Natural killer cell treated with Interleukin-12 subunit alpha and Interleukin-12 subunit beta and Interleukin-15 and Interleukin-18, amount 100 ng/mL, for 72 hours (primary cell): ENCODE measurements around the gene SMOC2. TPM values are rescaled to one million over a fixed set of nuclear protein-coding genes. Genes with fewer than 3 reads are reported as not detected.

ENCODE experiments used
- ATAC-seq, 2 donors: fragments of 150-1000 bp; cut with Tn5 transposase in 1 of 2; sonication (Bioruptor Pico), chemical (Tn5 transposase) in 1 of 2; 2 replicates each; pipeline ENCODE4 v1.10.0; 2021
- DNase-seq: peaks from one replicate; pipeline ENCODE4 v3.0.0; 2022; ENCODE audit warnings: low spot score
- H3K27ac Mint-ChIP-seq, 2 donors: 1 replicate in 1 of 2; 2 replicates in 1 of 2; pipeline ENCODE4 v1.8.0; 2022; ENCODE audit warnings: mixed read lengths in 2 of 2, mild to moderate bottlenecking in 1 of 2, moderate library complexity in 1 of 2
- H3K27me3 Mint-ChIP-seq, 2 donors: 1 replicate in 1 of 2; 2 replicates in 1 of 2; pipeline ENCODE4 v1.8.0; 2022; ENCODE audit warnings: mixed read lengths in 2 of 2
- H3K36me3 Mint-ChIP-seq: one replicate; pipeline ENCODE4 v1.8.0; 2022; ENCODE audit warnings: mixed read lengths
- H3K4me1 Mint-ChIP-seq, 2 donors: 1 replicate in 1 of 2; 2 replicates in 1 of 2; pipeline ENCODE4 v1.8.0; 2022; ENCODE audit warnings: low read depth in 2 of 2, mixed read lengths in 2 of 2, mild to moderate bottlenecking in 1 of 2
- H3K4me3 Mint-ChIP-seq: one replicate; pipeline ENCODE4 v1.8.0; 2022; ENCODE audit warnings: mixed read lengths
- H3K9me3 Mint-ChIP-seq: 2 replicates; pipeline ENCODE4 v1.8.0; 2022; ENCODE audit warnings: mixed read lengths
- total RNA-seq, 2 donors: library from RNA; stranded (reverse); gene quantifications; one replicate each; pipeline ENCODE4 v1.2.3, GENCODE V29; 2022

The SMOC2 gene
- total RNA-seq, 2 donors from 2014 or later: not detected

DNA sequence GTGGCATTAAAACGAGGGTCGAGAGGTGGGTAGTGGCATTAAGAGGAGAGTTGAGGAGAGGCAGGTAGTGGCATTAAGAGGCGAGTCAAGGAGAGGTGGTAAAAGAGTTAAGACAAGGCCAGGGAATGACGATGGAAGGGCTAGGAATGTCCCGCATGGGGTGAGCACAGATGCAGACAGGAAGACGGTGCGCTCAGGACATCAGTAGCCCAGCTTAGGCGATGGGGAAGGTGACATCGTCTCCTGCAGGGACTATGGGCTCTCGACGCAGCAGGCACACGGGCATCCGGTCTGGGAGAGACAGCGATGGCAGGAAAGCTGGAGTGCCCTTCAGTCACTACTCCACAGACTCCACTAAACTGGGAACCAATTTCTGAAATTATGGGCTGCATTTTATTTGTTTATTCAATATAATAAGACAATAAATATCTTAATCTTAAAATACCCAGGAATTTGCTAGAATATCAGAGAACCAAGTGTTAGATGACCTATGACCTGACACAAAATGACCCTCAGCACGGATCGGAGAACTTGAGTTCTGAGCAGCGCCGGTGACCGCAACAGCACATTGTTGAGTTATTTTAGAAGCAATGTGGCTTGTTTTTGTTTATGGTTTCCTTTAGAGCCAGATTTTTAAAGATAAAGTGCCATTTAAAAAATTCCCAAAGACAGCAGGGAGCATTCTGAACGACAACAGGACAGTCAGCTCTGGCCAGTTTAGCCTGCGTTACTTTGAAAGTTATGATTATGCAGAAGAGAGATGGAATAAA, 177.7 kb downstream of the SMOC2 start:
- peaks cover 0 to 18% of the 10 kb centered on the region in 2 donors for H3K4me1 Mint-ChIP-seq
- H3K36me3 Mint-ChIP-seq: peaks cover 14% of the 10 kb centered on the region
- H3K27ac Mint-ChIP-seq: no peak overlapping the region
- ATAC-seq (no peak), DNase-seq (no peak)
- H3K9me3 Mint-ChIP-seq: peaks cover 6% of the 10 kb centered on the region
- no peak overlapping the region for H3K4me3 Mint-ChIP-seq
- peaks cover 0 to 13% of the 10 kb centered on the region in 2 donors for H3K27me3 Mint-ChIP-seq

GRCh38 chr6:168619560-168620314, 178.8 kb downstream of the SMOC2 start:
- ATAC-seq (peak in 1 of 2 donors; percentile 53), DNase-seq (no peak)
- H3K27ac Mint-ChIP-seq: no peak overlapping the region
- H3K36me3 Mint-ChIP-seq: peaks cover 19% of the 10 kb centered on the region
- no peak overlapping the region for H3K4me3 Mint-ChIP-seq
- peaks cover 6% of the 10 kb centered on the region for H3K9me3 Mint-ChIP-seq
- H3K27me3 Mint-ChIP-seq: peaks cover 6 to 16% of the 10 kb centered on the region in 2 donors
- peaks cover 0 to 18% of the 10 kb centered on the region in 2 donors for H3K4me1 Mint-ChIP-seq

DNA sequence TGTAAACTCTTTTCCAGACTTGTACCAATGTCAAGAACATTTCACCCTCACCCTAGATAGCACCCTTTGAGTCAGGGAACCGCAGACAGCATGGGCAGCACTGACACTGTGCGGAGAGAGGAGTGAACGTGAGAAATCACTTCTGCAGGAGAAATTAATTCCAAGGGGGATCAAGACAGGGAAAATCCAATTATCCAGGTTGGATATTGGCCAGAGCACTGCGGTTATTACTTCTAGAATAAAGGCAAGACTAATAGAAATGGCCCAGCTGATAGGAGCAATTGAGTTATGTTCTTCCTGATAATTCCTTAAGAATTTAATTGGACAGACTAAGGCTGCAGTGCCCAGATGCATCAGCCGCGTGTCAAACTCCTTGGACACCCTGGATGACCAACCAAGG, 179.6 kb downstream of the SMOC2 start:
- peaks cover 7 to 17% of the 10 kb centered on the region in 2 donors for H3K27me3 Mint-ChIP-seq
- peaks cover 0 to 14% of the 10 kb centered on the region in 2 donors for H3K4me1 Mint-ChIP-seq
- H3K4me3 Mint-ChIP-seq: no peak overlapping the region
- peaks cover 6% of the 10 kb centered on the region for H3K9me3 Mint-ChIP-seq
- DNase-seq (no peak), ATAC-seq (no peak)
- H3K27ac Mint-ChIP-seq: no peak overlapping the region
- H3K36me3 Mint-ChIP-seq: peaks cover 15% of the 10 kb centered on the region

DNA sequence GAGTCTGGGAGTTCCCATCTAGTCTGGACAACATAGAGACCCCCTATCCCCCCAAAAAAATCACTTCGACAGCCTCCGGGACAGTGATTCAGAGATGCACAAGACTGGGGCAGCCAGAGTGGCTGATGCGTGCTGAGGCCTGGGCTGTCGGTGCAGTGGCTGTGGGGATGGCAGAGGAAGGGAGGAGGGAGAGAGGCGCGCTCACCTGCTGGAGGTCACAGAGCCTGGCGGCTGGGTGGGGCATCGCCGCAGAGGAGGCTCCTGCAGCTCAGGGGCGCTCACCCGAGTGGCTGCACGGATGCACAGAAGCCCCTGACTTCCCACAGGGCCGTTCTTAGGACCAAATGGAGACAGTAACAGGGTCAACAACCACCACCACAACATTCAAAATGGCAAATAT, 182.8 kb downstream of the SMOC2 start:
- ATAC-seq: no peak
- H3K36me3 Mint-ChIP-seq: peaks cover 7% of the 10 kb centered on the region
- no peak overlapping the region for H3K4me3 Mint-ChIP-seq
- peaks cover 7 to 10% of the 10 kb centered on the region in 2 donors for H3K27me3 Mint-ChIP-seq
- no peak for DNase-seq
- peaks cover 6% of the 10 kb centered on the region for H3K9me3 Mint-ChIP-seq
- no peak overlapping the region for H3K27ac Mint-ChIP-seq
- H3K4me1 Mint-ChIP-seq: peaks cover 0 to 11% of the 10 kb centered on the region in 2 donors

GRCh38 chr6:168624540-168624939, 183.6 kb downstream of the SMOC2 start:
- DNase-seq (no peak), ATAC-seq (no peak)
- peaks cover 7% of the 10 kb centered on the region for H3K36me3 Mint-ChIP-seq
- H3K27ac Mint-ChIP-seq: no peak overlapping the region
- peaks cover 7 to 10% of the 10 kb centered on the region in 2 donors for H3K27me3 Mint-ChIP-seq
- H3K4me1 Mint-ChIP-seq: peaks cover 0 to 7% of the 10 kb centered on the region in 2 donors
- no peak overlapping the region for H3K4me3 Mint-ChIP-seq
- peaks cover 6% of the 10 kb centered on the region for H3K9me3 Mint-ChIP-seq

DNA sequence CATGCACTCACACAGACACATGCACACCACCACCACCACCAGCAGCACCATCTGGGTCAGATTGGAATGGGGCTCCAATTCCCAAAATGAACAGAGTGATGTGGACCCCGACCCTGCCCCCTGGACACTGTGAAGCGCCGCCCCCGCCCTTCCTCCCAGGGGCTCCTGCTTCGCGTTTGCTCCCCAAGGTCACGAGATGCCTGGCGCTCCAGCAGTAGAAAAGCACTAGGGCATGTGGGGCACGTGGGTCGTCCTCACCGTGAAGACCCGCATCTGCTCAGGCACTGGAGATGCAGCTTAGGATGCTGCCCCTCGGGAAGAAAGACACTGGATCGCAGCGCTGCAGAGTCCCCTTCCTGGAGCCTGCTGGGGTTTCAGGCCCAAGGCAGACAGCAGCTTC, 184.0 kb downstream of the SMOC2 start:
- H3K27me3 Mint-ChIP-seq: peaks cover 7 to 10% of the 10 kb centered on the region in 2 donors
- no peak overlapping the region for H3K4me3 Mint-ChIP-seq
- peaks cover 7% of the 10 kb centered on the region for H3K36me3 Mint-ChIP-seq
- no peak for DNase-seq
- no peak overlapping the region for H3K27ac Mint-ChIP-seq
- H3K9me3 Mint-ChIP-seq: peaks cover 6% of the 10 kb centered on the region
- peaks cover 0 to 3% of the 10 kb centered on the region in 2 donors for H3K4me1 Mint-ChIP-seq
- ATAC-seq: no peak

DNA sequence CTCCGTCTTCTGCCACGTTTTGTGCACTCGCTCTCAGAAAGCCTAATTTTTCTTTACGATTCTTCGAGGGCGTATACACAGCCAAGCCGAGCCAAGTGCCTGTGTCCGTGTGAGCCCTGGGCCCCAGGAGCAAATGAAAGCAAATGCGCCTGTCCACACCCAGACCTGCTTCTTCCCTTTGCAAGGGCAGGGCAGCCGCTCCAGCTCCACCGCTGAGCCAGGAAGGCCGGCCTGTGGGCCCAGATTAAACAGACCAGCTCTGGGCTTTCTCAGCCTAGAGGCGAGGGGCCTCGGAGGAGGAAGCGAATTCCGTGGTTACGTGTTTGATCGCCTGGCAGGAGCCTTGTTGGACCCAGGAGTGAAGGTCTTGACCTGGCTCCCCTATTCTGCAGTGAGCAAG, 184.6 kb downstream of the SMOC2 start:
- peaks cover 6% of the 10 kb centered on the region for H3K9me3 Mint-ChIP-seq
- DNase-seq (no peak), ATAC-seq (no peak)
- no peak overlapping the region for H3K27ac Mint-ChIP-seq
- no peak overlapping the region for H3K4me3 Mint-ChIP-seq
- H3K36me3 Mint-ChIP-seq: peaks cover 7% of the 10 kb centered on the region
- H3K4me1 Mint-ChIP-seq: no peaks in the 10 kb centered on the region
- peaks cover 7 to 10% of the 10 kb centered on the region in 2 donors for H3K27me3 Mint-ChIP-seq

GRCh38 chr6:168626046-168626602, 185.1 kb downstream of the SMOC2 start:
- Mint-ChIP-seq H3K4me3 (no peak overlapping the region), H3K4me1 (no peaks in the 10 kb centered on the region), H3K36me3 (peaks cover 7% of the 10 kb centered on the region), H3K27ac (no peak overlapping the region), H3K27me3 (peaks cover 7 to 11% of the 10 kb centered on the region in 2 donors), H3K9me3 (peaks cover 6% of the 10 kb centered on the region)
- ATAC-seq (no peak), DNase-seq (no peak)

- Mint-ChIP-seq H3K27me3 (peaks cover 7 to 12% of the 10 kb centered on the region in 2 donors), H3K4me1 (no peaks in the 10 kb centered on the region), H3K36me3 (peaks cover 7% of the 10 kb centered on the region), H3K27ac (no peak overlapping the region), H3K4me3 (no peak overlapping the region), H3K9me3 (no peaks in the 10 kb centered on the region)
- DNase-seq: no peak
- peak in 1 of 2 donors; percentile 34 for ATAC-seq
These were observed 186.7 kb downstream of the SMOC2 start for GRCh38 chr6:168627506-168628175.

GRCh38 chr6:168628176-168628553, 187.2 kb downstream of the SMOC2 start:
- DNase-seq (no peak), ATAC-seq (no peak)
- Mint-ChIP-seq H3K9me3 (no peaks in the 10 kb centered on the region), H3K27me3 (peaks cover 7 to 13% of the 10 kb centered on the region in 2 donors), H3K27ac (no peak overlapping the region), H3K4me1 (no peaks in the 10 kb centered on the region), H3K36me3 (peaks cover 7% of the 10 kb centered on the region), H3K4me3 (no peak overlapping the region)

- no peak for DNase-seq
- no peak for ATAC-seq
- Mint-ChIP-seq H3K27me3 (peaks cover 7 to 19% of the 10 kb centered on the region in 2 donors), H3K4me3 (no peak overlapping the region), H3K9me3 (no peaks in the 10 kb centered on the region), H3K36me3 (peaks cover 7% of the 10 kb centered on the region), H3K27ac (no peak overlapping the region), H3K4me1 (no peaks in the 10 kb centered on the region)
These were observed 187.8 kb downstream of the SMOC2 start for GRCh38 chr6:168628732-168629245.

- DNase-seq (no peak), ATAC-seq (no peak)
- Mint-ChIP-seq H3K4me3 (no peak overlapping the region), H3K36me3 (no peaks in the 10 kb centered on the region), H3K27ac (no peak overlapping the region), H3K27me3 (peaks cover 0 to 21% of the 10 kb centered on the region in 2 donors), H3K9me3 (peaks cover 4% of the 10 kb centered on the region), H3K4me1 (no peaks in the 10 kb centered on the region)
These were observed 190.6 kb downstream of the SMOC2 start for GRCh38 chr6:168631564-168631963.

DNA sequence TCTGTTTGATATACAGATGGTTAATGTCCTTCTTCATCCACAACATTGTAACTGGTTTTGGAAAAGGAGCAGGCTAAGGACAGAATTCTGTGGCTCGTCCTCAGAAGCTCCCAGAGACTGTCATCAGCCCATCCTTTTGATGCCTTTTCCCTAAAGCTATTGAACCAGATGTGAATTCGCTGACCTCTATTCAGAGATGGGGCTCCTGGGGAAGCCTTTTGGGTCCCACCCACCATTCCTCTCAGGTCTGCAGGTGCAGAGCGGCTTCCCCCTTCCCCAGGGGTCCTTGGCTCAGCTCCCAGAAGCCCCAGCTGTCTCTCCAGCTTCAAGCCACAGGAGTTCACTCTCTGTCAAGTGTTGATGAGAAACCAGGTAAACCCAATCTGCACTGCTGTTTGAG, 191.7 kb downstream of the SMOC2 start:
- DNase-seq: no peak

More for the DNA sequence above, 191.7 kb downstream of the SMOC2 start:
- peaks cover 0 to 21% of the 10 kb centered on the region in 2 donors for H3K27me3 Mint-ChIP-seq
- no peak overlapping the region for H3K27ac Mint-ChIP-seq
- no peaks in the 10 kb centered on the region for H3K36me3 Mint-ChIP-seq
- ATAC-seq: no peak
- H3K4me1 Mint-ChIP-seq: no peaks in the 10 kb centered on the region
- peaks cover 4% of the 10 kb centered on the region for H3K9me3 Mint-ChIP-seq
- H3K4me3 Mint-ChIP-seq: no peak overlapping the region
